ENCODE measurements around the gene RAB11FIP3.
"Not testable (repeated sequence)": the region's sequence is repeated elsewhere in the genome, so short reads cannot be mapped to it uniquely, and the experiment has no call there.

RAB11FIP3 gene

GRCh38 chr16:425740-426114 lies 278 bp downstream of the RAB11FIP3 start:
- DNase-seq: no peak

GRCh38 chr16:426115-426905 lies 861 bp downstream of the RAB11FIP3 start:
- no peak for DNase-seq

DNA sequence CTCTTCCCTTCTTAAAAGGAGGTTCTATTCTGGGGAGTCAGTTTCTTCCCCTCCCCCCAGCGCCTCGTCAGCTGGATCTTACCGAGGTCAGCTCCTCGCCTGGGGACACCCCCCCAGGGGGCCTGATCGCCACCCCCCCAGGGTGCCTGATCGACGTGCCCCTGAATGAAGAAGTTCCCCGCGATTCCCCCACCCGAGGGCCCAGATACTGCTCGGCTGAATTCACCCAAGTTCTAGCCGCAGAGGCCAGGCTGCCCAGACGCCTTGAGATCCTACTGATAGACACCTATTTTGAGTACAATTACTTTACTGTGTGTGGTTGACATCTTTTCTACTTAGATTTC lies 1.4 kb downstream of the RAB11FIP3 start:
- DNase-seq: no peak

DNA sequence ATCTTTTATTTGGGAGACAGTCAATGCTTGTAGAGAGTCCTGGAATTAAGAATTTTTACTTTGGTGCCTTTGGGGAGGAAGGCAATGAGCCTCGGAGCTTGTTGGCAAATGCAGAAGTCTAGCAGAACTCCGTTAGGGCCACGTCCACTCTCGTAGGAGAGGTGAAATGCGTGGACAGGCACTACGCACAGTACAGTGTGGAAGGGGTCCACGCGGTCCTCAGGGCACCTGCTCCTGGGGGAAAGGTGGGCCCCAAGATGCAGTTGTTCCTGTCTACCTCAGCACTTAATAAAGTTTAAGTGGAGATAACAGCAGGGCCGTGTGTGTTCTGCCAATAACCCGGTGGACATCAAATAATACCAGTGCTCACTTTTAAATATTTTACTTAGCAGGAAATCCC lies 1.8 kb downstream of the RAB11FIP3 start:
- DNase-seq: no peak

GRCh38 chr16:430904-431303 lies 5.5 kb downstream of the RAB11FIP3 start:
- no peak for DNase-seq

GRCh38 chr16:440627-441026 lies 15.2 kb downstream of the RAB11FIP3 start:
- DNase-seq: no peak

- no peak for DNase-seq
Measured at GRCh38 chr16:441447-441846, 16.0 kb downstream of the RAB11FIP3 start.

- DNase-seq: no peak
Measured at GRCh38 chr16:442976-443375, 17.5 kb downstream of the RAB11FIP3 start.

GRCh38 chr16:444027-444426 lies 18.6 kb downstream of the RAB11FIP3 start:
- no peak for DNase-seq

DNA sequence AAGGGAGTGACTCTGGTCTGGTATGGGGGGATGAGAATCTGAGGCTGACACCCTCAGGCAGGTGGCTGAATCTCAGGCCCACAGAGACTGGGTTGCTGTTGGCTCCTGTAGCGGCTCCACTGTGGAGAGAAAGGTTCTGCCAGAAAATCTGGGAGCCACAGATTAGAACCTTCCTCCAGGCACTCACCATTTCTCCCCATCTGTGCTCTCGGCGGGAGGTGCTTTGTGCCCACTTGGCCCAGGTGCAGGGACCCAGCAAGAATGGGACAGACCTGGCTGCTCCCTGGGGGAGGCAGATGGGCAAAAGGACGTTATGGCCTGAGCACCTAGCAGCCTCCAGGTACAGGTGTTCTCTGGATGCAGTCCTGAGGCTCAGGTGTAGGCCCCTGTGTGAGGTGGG lies 20.1 kb downstream of the RAB11FIP3 start:
- DNase-seq: no peak

DNA sequence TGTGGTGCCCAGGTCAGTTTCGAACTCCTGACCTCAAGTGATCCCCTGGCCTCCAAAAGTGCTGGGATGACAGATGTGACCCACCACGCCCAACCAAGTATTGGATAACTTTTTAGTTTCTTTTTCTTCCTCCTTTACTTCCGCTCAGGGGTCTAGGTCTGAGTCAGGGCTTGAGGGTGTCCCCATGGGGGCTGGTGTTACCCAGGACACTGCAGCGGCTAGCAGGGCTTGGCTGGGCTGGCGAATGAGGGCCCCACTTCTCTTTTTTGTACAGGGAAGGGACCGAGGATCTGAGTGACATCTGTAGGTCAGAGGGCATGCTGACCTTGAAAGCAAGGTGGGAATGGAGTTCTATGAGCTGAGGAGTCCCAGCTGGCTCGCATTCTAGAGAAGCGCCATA lies 24.9 kb downstream of the RAB11FIP3 start:
- no peak for DNase-seq

DNA sequence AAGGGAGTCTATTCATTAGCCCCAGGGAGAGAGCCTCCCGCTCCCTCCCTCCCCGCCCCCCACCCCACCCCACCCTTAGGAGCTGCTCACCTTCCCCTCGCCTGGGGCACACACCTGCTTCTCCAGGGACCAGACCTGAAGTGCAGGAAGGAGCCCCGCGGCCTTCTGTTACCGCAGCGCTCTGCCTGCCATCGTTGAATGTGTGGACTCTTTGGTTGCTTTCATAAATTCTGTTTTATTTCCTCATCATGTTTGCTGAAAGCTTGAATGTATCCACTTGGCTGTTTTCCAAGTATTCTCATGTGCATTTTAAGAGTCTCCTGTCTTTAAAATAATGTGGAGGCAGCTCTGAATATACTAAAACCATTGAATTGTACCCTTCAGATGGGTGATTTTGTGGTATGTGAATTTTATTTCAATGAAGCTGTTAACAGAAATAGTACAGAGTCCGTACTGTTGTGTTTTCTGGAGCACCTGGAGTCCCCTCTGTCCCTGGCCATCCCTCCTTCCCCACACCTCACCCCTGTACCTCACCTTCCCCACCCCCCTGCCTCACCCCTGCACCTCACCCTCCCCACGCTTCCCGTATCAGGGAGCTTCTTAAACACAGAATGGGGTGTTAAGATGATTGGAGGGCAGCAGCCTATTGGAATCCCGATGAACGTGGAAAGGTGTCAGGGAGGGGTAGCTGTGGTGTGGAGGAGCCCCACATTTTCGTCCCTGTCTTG lies 25.5 kb downstream of the RAB11FIP3 start:
- no peak for DNase-seq

- no peak for DNase-seq
Measured at GRCh38 chr16:454397-454940, 29.0 kb downstream of the RAB11FIP3 start.

- DNase-seq: no peak
Measured at GRCh38 chr16:455453-455852, 30.0 kb downstream of the RAB11FIP3 start.

- DNase-seq: no peak
Measured at GRCh38 chr16:456891-457483, 31.5 kb downstream of the RAB11FIP3 start.

GRCh38 chr16:457732-458400 lies 32.4 kb downstream of the RAB11FIP3 start:
- DNase-seq: no peak

- no peak for DNase-seq
Measured at GRCh38 chr16:459761-460160, 34.3 kb downstream of the RAB11FIP3 start.

GRCh38 chr16:460787-461186 lies 35.3 kb downstream of the RAB11FIP3 start:
- no peak for DNase-seq

DNA sequence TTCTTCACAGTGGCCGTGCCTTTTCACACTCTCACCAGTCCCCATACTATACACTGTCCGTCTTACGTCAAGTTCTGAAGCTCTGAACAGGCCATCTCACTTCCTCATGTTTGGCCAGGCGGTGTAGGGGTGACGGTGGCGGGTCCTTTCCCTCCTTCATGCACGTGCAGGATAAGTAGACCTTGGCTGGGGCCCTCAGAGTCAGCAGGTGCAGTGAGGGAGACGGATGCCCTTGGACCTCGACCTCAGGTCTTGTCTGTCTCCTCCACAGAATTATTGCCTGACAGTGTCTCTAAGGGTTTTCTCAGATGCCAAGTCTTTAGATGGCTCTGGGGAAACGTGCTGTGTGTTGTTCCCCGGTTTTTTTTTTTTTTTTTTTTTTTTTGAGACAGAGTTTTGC lies 37.6 kb downstream of the RAB11FIP3 start:
- no peak for DNase-seq

- DNase-seq: no peak
Measured at GRCh38 chr16:466651-467050, 41.2 kb downstream of the RAB11FIP3 start.

DNA sequence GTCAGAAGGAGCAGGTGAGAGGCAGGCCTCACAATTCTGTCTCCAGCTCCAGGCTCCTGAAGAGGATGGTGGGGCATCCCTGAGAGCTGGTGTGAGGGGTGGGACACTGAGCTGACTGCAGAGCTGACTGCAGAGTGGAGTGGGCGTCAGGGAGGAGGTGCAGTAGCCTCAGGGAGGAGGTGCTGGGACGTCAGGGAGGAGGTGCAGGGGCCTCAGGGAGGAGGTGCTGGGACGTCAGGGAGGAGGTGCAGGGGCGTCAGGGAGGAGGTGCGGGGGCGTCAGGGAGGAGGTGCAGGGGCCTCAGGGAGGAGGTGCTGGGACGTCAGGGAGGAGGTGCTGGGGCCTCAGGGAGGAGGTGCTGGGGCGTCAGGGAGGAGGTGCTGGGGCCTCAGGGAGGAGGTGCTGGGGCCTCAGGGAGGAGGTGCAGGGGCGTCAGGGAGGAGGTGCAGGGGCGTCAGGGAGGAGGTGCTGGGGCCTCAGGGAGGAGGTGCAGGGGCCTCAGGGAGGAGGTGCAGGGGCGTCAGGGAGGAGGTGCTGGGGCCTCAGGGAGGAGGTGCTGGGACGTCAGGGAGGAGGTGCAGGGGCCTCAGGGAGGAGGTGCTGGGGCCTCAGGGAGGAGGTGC lies 41.9 kb downstream of the RAB11FIP3 start:
- DNase-seq: not testable (repeated sequence)

DNA sequence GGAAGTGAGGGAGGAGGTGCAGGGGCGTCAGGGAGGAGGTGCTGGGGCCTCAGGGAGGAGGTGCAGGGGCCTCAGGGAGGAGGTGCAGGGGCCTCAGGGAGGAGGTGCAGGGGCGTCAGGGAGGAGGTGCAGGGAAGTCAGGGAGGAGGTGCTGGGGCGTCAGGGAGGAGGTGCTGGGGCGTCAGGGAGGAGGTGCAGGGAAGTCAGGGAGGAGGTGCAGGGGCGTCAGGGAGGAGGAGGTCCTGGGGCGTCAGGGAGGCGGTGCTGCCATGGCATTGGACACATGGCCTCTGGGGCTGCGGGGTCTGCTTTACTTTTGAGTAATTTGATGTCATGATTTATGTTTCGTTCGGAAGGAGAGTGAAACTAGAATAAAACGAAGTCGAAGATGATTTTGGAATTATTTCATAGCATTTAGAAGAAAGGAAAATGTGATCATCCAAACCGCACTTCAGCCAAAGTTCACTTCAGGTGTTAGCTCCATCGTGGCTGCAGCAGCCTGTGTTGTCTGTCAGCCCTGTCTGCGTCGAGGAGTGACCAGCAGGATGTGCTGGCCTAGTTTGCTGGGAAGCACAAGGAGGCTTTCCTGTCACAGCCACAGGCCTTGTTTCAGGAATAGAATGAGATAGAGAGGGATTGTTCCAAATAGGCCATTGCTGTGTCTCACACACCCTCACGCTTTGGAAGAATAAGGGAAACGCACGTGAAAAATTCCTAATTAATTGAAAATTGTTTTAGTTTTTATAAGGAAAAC lies 42.8 kb downstream of the RAB11FIP3 start:
- no peak for DNase-seq

Measured in effector CD8-positive, alpha-beta T cell (primary cell).